ENCODE data around the gene DAB2IP.
"Not testable (repeated sequence)": the region's sequence is repeated elsewhere in the genome, so short reads cannot be mapped to it uniquely, and the experiment has no call there.

Gene DAB2IP

DNA sequence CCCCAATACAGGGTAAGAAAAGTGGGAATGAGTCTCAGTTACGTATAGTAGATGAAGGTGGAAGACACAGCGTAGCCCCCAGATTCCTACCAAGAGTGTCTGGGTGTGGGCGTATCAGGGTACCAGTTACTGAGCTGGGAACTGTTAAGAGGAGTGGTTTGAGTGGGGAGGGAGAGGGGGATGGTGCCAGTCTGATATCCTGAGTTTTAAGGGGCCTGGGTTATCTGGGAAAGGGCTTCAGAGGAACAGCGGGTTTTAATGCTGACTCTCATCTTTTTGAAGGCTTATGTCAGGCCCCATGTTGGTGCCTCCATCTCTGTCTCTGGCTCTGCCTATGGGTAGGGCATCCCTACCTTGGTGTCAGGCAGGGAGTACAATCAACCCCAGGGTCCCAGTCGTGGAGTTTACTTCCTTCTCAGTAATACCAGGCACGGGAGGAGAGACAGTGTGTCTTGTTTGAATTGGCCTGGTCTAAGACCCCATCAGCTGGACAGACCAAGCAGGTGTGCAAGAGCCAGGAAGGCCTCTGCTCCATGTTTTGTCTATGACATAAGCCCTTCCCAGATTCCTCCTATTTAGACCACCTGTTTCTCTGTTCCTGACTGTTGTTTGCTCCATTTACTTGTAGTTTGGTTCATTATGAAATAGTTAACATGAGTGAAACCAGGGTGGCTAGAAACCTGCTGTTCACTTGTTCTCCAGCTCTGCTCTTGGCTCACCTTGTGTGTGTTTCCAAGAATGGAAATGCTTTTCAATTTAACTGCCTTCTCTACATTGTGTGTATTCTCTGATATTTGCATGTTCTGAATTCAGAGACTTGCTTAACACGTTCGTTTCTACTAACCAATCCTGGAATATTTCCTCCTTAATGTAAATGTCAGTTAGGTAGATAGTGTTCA, 125.6 kb downstream of the DAB2IP start:
- DNase-seq (ENCODE audit: low read depth) = no peak

DNA sequence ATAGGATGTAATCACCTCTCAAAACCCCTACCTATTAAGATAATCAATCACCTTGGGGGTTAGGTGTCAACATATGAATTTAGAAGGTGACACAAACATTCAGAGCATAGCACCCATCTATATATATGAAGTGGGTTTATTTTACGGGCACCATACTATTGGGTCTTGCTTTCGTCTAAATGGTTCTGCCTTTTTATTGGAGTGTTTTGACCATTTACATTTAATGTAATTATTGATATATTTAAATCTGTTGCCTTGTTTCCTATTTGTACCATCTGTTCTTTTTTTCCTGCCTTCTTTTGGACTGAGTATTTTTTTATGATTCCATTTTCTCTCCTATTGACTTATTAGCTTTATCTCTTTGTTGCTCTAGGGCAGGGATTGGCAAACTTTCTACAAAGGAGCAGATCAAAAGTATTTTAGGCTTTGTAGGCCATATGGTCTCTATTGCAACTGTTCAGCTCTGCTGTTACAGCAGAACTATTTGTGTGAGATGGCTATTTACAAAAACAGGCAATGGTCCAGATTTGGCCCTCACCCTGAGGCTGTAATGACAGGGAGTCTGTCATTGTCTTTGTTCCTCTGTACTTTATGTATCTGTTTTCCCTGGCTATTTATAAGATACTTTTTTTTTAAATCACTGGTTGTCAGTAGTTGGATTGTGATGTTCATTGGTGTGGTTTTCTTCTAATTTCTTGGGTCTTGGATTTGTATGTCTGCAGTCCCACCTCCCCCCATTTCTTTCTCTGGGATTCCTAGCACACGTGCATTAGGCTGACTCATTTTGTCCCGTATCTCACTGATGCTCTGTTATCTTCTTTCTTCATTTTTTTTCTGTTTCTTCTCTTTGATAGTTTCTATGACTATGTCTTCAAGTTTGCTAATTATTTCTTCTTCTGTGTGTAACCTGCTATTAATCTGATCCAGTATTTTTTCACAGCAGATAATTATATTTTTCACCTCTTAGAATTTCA, 127.1 kb downstream of the DAB2IP start:
- no peak for DNase-seq (ENCODE audit: low read depth)

DNA sequence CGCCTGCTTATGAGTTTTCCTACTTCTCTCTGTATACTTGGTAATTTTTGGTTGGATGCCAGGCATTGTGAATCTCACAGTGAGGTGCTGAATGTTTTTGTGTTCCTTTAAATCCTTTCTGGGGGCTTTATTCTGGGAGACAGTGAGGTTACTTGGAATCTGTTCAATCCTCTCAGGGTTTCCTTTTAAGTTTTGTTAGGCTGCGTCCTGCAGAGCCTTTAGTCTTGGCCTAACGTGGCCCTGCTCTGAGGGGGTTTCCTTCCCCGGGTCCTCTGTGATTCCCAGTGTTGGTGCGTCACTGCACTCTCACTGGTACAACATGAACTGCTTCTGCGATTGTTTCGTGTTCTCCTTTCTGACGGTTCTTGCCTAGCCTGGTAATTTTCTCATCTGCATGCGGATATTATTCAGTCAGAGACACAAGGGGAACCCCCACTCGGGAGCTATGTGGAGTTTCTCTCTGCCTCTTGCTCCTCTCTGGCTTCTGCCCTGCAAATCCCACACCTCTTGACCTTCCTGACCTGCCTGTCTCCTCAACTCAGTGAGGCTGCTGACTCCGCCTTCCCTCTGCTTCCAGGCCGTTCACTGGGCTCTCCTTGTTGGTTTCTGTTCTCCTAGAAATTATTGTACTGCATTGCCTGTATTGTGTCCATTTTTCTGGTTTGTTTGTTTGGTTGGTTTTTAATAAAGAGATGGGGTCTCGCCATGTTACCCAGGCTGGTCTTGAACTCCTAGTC, 128.1 kb downstream of the DAB2IP start:
- DNase-seq (ENCODE audit: low read depth) = no peak

DNA sequence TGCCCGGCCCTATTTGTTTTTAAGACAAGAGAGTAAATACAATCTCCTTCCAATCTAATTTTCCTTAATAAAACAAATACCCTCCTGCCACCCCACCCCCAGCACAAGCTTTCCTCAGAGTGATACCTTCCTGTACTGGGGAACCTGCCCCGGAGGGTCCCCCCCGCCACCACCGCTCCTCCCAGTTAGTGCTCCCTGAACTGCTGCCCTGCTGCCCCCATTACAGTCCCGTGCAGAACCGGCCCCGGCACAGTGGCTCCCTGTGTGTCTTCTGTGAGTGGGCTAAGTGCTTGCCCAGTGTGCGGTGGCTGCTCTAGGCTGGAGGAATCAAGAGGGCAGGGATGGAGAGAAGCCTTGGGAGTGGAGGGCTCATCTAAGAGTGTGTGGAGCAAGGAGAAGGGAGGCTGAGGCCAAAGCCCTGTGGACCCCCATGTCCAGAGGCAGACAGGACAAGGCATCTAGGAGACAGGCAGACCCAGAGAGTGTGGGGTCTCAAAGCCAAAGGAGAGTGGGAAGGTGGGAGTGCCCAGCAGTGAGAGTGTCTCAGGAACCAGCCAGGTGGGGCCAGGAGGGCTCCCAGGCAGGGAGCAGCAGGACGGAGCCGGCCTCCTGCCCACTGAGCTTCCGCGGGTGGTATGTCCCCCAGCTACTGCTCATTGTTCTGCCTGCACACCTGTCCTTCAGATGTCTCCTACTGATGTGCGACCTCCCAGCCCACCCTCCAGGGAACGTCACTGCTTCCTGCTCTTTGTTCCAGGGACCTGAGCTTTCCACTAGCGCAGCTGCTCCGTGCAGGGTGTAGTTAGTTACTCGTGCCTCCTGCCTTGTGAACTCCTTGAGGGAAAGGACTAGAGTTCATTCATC, 129.0 kb downstream of the DAB2IP start:
- DNase-seq (ENCODE audit: low read depth) = no peak

DNA sequence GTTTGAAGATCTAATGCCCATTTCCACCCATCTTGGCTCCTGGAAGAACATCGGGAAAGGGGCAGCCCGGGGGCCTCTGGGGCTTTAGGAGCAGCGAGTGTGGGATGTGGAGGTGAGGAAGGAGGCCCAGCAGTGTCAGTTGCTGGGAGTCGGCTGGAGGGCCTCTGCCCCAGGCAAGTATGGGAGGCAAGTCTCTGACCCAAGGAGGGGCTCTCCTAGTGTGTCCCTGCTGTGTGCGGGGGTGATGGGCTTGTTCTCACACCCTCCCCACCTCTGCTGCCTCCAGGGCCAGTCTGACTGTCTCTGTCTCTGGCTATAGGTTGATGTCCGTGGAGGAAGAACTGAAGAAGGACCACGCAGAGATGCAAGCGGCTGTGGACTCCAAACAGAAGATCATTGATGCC, 129.7 kb downstream of the DAB2IP start:
- DNase-seq (ENCODE audit: low read depth) = no peak

DNA sequence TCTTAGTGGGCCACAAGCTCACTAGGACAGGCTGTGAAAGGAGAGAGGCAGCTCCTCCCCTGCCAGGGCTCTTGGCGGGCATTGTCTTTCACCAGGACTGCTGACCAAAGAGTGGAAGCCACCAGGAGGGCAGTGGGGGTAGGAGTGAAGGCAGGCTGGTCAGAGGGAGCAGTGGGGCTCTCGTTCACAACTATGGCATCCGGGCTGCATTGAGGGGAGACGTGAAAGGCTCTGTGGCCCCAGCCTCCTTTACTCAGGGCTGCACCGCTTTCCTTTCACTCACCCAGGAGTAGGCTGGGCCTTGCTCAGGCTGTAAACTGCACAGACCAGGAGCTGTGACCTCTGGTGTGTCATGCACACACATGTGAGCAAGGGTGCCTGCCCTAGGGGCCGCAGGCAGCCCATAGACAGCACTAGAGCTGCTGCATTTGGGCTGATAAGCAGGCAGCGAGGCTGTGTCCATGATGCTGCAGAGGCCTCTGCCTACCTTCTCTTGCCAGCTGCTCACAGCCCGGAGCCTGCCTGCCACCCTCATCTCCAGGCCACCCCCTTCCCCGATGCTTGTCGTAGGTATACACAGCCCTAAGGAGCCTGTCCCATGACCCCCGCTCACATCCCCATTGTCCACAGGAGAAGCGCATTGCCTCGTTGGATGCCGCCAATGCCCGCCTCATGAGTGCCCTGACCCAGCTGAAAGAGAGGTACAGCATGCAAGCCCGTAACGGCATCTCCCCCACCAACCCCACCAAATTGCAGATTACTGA, 130.4 kb downstream of the DAB2IP start:
- DNase-seq (ENCODE audit: low read depth) = no peak

DNA sequence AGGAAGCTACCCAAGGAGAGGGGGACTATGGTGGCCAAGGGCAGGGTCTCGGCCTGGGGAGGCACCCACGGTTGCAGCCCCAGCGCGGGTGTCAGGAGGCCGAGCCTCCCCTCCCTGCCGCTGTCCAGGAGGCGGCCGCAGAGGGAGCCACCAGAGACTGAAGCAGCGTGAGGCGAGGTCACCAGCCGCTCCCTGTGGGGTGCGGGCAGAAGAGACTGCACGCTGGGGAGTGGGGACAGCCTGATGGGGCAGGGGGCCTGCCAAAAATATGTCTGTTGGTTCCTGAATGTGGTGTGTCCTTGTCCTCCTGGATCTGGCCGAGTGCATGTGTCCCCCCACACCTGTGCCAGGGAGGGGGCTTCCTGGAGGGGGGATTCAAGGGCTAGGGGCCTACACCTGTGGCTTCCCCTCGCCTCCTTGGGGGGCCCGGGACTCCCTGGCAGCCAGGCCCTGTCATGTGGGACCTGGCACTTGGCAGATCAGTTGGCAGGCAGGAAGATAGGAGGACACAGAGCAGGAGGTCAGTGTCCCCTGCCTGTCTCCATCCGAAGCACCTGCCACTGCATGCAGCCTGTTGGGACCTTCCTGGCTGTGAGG, 131.2 kb downstream of the DAB2IP start:
- DNase-seq (ENCODE audit: low read depth) = no peak

DNA sequence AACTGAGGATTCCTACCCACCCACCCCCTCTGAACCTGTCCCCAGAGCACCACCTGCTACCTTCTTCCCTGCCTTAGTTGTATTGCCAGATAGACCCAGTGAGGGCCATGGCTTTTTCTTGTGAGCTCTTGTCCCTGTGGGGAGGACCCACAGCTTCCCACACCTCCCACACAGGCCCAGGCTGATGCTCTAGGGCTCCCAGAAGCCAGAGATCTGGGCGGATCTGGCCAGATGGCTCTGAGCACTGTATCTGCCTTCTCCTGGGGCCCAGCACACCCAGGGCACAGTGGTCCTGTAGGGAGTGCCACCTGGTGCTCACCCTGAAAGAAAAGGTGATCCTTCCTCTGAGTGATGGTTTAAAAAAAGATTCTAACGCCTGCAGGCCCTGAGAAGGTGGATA, 131.7 kb downstream of the DAB2IP start:
- DNase-seq (ENCODE audit: low read depth) = no peak

DNA sequence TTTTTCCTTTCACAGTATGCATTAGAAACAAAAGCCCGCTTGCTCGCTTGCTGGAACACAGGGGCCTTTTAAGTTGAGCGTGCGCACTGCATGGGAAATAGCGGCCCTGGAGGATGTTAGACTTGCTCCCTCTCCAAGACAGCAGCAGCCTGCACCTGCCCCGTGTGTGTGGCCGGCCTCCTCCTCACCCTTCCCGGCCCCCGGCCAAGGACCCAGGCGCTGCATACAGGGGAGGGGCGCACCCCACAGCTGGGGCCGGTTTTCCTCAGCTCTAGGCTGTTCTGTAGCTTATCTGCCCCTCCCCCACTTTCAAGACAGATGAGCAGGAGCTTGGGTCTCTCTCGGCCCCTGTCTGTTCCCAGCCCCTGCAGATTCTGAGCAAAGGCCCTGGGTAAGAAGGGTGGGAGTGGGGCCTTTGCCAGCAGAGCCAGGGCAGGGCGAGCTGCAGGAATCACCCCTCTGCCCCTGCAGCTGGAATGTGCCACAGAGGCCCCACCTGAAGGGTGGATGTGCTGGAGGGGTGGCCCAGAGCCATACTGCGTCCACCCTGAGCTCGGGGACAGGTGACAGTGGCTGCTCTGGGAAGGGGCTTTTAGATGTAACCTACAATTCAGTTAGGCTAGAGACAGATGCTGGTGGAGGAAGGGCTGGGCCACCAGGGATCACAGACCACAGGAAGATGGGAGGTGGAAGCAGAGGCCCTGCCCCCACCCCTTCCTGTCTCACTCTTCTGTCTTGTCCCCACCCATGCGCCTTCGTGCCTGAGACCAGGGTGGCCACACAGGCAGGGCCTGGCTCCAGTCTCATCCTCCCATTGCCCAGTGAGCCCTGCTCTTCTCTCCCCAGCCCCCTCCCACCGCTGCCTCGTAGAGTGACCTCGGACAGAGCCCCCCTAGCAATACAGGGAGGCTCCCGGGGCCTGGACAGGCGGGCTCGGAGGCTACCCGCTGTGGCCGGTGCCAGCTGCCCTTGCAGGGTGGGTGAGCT, 132.4 kb downstream of the DAB2IP start:
- DNase-seq (ENCODE audit: low read depth) = no peak

DNA sequence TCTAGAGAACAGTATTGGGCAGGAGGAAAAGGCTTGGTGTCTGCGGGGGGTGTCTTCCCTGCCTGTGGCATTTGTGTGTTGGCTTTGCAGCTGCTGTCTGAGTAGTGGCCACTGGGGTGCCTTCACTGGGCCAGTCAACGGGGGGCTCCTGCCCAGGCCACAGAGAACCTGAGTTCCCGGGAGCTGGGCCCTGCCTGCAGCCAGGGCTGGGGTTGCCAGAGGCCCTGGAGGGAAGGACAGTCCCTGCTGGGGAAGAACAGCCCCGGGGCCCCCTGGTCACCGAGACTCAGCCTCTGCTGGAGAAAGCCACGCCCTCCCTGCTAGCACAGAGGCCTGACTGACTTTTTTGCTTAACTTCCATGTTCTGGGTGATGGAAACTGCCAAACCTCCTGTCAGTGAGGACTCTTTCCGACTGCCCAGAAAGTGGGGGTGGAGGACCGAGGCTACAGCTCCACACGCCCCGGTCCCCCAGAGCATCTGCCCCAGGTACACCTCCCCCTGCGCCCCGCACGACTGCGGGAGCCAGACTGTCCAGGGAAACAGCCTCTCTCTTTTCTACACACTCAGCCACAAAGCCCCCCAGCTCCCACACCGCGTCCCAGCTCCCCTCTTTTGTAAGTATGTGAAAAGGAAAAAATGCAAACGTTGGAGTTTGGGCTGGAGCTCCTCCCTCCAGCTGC, 133.4 kb downstream of the DAB2IP start:
- no peak for DNase-seq (ENCODE audit: low read depth)

DNA sequence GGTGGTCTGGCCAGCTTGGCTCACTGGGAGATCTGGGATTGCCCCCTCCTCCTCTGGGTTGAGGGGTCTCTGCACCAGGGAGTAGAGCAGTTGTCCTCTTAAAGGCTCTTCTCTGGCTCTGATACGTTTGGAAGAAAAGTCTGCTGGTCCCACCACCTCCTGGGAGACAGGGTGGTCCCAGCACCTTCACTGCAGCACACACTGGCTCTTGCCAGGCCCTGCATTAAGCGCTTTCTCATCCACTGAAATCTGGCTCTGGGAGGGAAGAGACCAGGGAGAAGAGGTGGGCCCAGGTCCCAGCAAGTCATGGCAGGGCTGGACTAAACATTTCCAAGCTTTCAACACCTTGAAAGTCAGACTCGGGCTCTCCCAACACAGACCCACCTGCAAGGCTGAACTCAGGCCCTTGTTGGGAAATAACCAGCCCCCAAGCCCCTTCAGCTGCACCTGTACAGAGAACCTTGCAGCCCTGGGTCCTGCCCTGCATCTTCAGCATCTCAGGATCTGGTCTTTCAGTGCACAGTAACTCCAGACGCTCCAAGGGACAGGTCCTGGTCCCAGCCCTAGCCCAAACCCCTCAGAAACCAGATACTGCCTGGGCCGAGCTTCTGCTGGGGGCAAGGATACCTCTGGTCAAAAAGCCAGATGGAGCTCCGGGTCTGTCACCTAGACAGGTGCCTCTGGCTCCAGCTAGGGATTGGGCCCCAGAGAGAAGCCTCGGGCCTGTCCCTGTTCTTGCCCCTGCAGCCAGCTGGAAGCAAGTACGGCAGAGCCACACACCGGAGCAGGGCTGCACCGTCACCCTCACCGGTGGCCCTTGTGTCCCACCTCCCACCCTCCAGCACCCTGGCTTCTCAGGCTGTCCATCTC, 134.5 kb downstream of the DAB2IP start:
- DNase-seq (ENCODE audit: low read depth) = no peak

DNA sequence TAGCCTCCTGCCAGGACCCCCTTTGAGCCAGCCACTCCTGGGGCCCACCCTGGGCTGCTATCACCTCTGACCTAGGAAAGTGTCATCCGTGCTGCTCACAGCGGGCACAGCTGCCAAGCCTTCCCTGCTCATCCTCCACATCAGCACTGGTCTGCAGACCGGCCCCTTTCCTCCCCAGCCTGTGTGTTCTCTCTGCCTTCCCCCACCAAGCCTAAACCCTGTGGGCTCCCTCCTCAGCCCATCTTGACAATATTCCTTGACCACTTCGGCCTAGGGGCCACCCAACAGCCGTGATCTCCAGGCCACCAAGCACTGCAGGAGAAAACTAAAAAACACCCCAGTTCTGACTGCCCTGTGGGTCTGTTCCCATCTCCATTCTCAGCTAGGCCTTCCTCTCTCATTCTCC, 135.1 kb downstream of the DAB2IP start:
- DNase-seq (ENCODE audit: low read depth) = no peak

DNA sequence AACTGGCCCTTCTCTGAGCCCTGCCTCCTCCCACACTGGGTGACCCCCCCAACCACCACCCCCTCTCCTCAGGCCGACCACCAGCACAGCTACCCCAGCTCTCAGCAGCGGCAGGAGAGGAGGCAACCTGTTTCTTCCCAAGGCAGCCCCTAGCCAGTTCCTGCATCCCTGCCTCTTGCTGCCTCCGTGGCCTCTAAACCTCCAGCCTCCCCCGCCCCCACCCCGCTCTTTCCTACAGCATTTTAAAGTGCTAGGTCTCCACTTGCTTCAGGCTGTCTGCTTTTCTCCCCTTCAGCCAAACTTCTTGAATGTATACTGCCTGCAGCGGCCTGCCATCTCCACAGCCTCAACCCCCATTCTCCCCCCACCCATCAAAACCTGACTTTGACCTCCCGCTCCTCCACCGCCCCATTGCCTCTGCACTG, 135.6 kb downstream of the DAB2IP start:
- DNase-seq (ENCODE audit: low read depth) = no peak

DNA sequence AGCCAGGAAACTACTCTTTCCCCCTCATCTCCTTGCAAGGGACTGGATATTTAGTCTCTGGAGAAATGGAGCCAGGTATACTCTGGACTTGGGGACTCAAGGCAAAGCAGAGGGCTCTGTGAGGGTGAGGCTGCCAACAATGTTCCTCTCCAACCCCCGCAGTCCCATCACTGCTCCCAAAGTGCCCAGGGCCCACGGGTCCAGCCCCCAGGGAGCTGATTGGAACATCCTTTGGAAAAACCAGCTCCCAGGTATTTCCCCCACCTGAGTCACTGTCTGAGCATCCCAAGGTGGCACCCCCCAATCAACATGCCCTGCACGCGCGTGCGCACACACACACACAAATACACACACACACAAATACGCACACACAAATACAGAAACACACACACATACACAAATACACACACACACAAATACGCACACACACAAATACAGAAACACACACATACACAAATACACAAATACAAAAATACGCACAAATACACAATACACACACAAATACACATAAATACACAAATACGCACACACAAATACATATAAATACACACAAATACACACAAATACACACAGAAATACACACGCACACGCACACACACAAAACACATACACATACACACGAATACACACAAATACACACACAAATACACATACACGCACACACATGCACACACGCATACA, 137.4 kb downstream of the DAB2IP start:
- DNase-seq (ENCODE audit: low read depth) = no peak

DNA sequence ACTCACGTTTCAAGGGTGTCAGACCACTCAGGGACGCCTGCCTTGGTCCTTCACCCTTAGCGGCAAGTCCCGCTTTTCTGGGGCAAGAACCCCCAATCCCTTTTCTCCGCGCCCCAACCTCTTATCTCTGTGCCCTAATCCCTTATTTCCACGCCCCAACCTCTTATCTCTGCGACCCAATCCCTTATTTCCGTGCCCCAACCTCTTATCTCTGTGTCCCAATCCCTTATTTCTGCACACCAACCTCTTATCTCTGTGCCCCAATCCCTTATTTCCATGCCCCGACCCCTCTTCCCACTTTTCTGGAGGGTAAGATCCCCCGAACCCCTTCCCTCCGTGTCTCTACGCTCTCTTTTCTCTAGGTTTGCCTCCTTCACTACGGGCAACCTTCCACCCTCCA, 139.4 kb downstream of the DAB2IP start:
- DNase-seq (ENCODE audit: low read depth) = no peak

DNA sequence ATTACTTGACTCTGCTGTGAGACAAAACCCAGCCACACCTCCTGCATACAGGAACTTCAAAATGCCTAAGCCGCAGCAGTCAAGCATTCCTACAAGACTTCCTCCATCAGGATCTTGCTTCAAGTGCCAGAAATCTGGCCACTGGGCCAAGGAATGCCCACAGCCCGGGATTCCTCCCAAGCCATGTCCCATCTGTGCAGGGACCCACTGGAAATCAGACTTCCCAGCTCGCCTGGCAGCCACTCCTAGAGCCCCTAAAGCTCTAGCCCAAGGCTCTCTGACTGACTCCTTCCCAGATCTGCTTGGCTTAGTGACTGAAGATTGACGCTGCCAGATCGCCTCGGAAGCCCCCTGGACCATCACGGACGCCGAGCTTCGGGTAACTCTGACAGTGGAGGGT, 141.0 kb downstream of the DAB2IP start:
- not testable (repeated sequence) for DNase-seq (ENCODE audit: low read depth)

DNA sequence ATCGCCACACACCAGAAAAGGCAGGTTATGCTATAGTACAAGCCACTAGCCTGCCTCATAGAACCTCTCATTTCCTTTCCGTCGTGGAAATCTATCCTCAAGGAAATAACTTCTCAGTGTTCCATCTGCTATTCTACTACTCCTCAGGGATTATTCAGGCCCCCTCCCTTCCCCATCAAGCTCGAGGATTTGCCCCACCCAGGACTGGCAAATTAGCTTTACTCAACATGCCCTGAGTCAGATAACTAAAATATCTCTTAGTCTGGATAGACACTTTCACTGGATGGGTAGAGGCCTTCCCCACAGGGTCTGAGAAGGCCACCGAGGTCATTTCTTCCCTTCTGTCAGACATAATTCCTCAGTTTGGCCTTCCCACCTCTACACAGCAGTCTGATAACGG, 142.9 kb downstream of the DAB2IP start:
- DNase-seq (ENCODE audit: low read depth) = not testable (repeated sequence)
